ENCODE measurements around the gene UXT. TPM values are rescaled to one million over a fixed set of nuclear protein-coding genes. Genes with fewer than 3 reads are reported as not detected.

The UXT gene
- total RNA-seq, 1 experiment from 2014 or later: 68.6 TPM

DNA sequence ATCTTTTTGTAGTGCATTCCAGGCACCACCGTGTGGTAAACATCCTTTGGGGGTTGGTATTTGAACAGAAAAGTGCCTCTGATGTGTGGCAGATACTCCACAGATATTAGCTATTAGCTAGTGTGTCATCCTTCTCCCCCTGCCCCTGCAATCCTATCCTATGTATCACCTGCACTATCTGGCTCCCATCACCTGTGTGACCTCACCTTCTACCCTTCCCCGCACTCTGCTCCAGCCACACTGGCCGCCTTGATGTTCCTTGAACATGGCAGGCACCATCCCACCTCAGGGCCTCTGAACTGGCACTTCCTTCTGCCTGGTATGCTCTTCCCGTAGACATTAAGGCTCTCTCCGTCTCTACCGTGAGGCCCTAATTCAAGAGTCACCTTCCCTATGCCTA lies 12.3 kb downstream of the UXT start (continued):
- TF ChIP-seq ZNF263 (CRISPR knock-in tag; IDR thresholded peaks at IDR 0.05; ENCODE audit: low read depth): no peak
- no peak for TF ChIP-seq ZNF232 (CRISPR knock-in tag; IDR thresholded peaks at IDR 0.05)

GRCh38 chrX:47645530-47645929 lies 13.4 kb downstream of the UXT start:
- H3K36me3 Mint-ChIP-seq: peaks cover 17% of the 10 kb centered on the region

More at GRCh38 chrX:47645530-47645929, 13.4 kb downstream of the UXT start:
- ChIA-PET POLR2A (interaction anchor here (1.3 kb wide), 1 partner anchor 21 kb away, joined by 4 read pairs; no protein-coding TSS in a partner anchor), CTCF (interaction anchor here (2.0 kb wide), 1 partner anchor 77 kb away, joined by 12 read pairs; no protein-coding TSS in a partner anchor)
- 0 out of 2 replicates have a peak, but pooled peaks cover 4% of the 10 kb centered on the region for H3K9me3 Mint-ChIP-seq
- no peaks in the 10 kb centered on the region for H3K27me3 Mint-ChIP-seq (ENCODE audit: low read depth)
- peak overlapping the region; percentile 60; the same call in 1 of the 2 replicates for H3K27ac Mint-ChIP-seq
- TF ChIP-seq, protein P1, sequence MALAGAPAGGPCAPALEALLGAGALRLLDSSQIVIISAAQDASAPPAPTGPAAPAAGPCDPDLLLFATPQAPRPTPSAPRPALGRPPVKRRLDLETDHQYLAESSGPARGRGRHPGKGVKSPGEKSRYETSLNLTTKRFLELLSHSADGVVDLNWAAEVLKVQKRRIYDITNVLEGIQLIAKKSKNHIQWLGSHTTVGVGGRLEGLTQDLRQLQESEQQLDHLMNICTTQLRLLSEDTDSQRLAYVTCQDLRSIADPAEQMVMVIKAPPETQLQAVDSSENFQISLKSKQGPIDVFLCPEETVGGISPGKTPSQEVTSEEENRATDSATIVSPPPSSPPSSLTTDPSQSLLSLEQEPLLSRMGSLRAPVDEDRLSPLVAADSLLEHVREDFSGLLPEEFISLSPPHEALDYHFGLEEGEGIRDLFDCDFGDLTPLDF (CRISPR knock-in tag; IDR thresholded peaks at IDR 0.05): no peak
- TF ChIP-seq ZNF232 (CRISPR knock-in tag; IDR thresholded peaks at IDR 0.05) (no peak), JAZF1 (CRISPR knock-in tag; IDR thresholded peaks at IDR 0.05) (no peak), SOX15 (CRISPR knock-in tag; IDR thresholded peaks at IDR 0.05) (no peak), ESRRA (CRISPR knock-in tag; IDR thresholded peaks at IDR 0.05; ENCODE audit: borderline replicate concordance) (no peak), GTF2I (CRISPR knock-in tag; conservative IDR thresholded peaks at IDR 0.05) (no peak), ZNF532 (CRISPR knock-in tag; IDR thresholded peaks at IDR 0.05; ENCODE audit: borderline replicate concordance) (no peak), KAT7 (CRISPR knock-in tag; IDR thresholded peaks at IDR 0.05; ENCODE audit: borderline replicate concordance) (no peak), GRHL2 (CRISPR knock-in tag; IDR thresholded peaks at IDR 0.05; ENCODE audit: insufficient replicate concordance, severe bottlenecking) (no peak), IRF1 (CRISPR knock-in tag; IDR thresholded peaks at IDR 0.05) (no peak), TCF7 (CRISPR knock-in tag; IDR thresholded peaks at IDR 0.05; ENCODE audit: low read depth) (no peak), PRRX2 (CRISPR knock-in tag; IDR thresholded peaks at IDR 0.05) (no peak), NR3C1 (CRISPR knock-in tag; conservative IDR thresholded peaks at IDR 0.05; ENCODE audit: low read depth) (no peak), STAT6 (CRISPR knock-in tag; conservative IDR thresholded peaks at IDR 0.05; ENCODE audit: low read depth) (no peak), ZNF219 (CRISPR knock-in tag; IDR thresholded peaks at IDR 0.05; ENCODE audit: borderline replicate concordance) (no peak), NR1H2 (CRISPR knock-in tag; IDR thresholded peaks at IDR 0.05) (no peak), CDX4 (CRISPR knock-in tag; IDR thresholded peaks at IDR 0.05; ENCODE audit: borderline replicate concordance) (no peak)
- TF ChIP-seq, protein P2, sequence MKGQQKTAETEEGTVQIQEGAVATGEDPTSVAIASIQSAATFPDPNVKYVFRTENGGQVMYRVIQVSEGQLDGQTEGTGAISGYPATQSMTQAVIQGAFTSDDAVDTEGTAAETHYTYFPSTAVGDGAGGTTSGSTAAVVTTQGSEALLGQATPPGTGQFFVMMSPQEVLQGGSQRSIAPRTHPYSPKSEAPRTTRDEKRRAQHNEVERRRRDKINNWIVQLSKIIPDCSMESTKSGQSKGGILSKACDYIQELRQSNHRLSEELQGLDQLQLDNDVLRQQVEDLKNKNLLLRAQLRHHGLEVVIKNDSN (CRISPR knock-in tag; IDR thresholded peaks at IDR 0.05): no peak
- H3K4me3 Mint-ChIP-seq: no peak overlapping the region
- ATAC-seq (no peak), DNase-seq (ENCODE audit: low spot score) (no peak)
- peaks cover 15% of the 10 kb centered on the region for H3K4me1 Mint-ChIP-seq

All from WTC11 (cell line).